Measurements from ENCODE around the gene ZIC4.

GRCh38 chr3:147412917-147413685, 6.8 kb upstream of the ZIC4 start:
- no peak for TF ChIP-seq OSR1 (CRISPR knock-in tag; IDR thresholded peaks at IDR 0.05)
- no peak for TF ChIP-seq ZFP3 (CRISPR knock-in tag; IDR thresholded peaks at IDR 0.05)
- no peak for TF ChIP-seq CREB5 (CRISPR knock-in tag; IDR thresholded peaks at IDR 0.05; ENCODE audit: low read depth)
- TF ChIP-seq, protein P1, sequence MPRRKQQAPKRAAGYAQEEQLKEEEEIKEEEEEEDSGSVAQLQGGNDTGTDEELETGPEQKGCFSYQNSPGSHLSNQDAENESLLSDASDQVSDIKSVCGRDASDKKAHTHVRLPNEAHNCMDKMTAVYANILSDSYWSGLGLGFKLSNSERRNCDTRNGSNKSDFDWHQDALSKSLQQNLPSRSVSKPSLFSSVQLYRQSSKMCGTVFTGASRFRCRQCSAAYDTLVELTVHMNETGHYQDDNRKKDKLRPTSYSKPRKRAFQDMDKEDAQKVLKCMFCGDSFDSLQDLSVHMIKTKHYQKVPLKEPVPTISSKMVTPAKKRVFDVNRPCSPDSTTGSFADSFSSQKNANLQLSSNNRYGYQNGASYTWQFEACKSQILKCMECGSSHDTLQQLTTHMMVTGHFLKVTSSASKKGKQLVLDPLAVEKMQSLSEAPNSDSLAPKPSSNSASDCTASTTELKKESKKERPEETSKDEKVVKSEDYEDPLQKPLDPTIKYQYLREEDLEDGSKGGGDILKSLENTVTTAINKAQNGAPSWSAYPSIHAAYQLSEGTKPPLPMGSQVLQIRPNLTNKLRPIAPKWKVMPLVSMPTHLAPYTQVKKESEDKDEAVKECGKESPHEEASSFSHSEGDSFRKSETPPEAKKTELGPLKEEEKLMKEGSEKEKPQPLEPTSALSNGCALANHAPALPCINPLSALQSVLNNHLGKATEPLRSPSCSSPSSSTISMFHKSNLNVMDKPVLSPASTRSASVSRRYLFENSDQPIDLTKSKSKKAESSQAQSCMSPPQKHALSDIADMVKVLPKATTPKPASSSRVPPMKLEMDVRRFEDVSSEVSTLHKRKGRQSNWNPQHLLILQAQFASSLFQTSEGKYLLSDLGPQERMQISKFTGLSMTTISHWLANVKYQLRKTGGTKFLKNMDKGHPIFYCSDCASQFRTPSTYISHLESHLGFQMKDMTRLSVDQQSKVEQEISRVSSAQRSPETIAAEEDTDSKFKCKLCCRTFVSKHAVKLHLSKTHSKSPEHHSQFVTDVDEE (CRISPR knock-in tag; IDR thresholded peaks at IDR 0.05), result no peak
- TF ChIP-seq ZFP30 (CRISPR knock-in tag; IDR thresholded peaks at IDR 0.05), result no peak
- no peak for TF ChIP-seq ISL1 (CRISPR knock-in tag; IDR thresholded peaks at IDR 0.05)
- no peak for TF ChIP-seq RARB (CRISPR knock-in tag; IDR thresholded peaks at IDR 0.05)
- TF ChIP-seq ZC3H10 (CRISPR knock-in tag; IDR thresholded peaks at IDR 0.05), result no peak
